GM06990 (cell line): Measurements from ENCODE around the gene AKIRIN2.

Experiments
- DNase-seq: peaks from one replicate; pipeline ENCODE4 v3.0.0-alpha.2; 2011; ENCODE audit not compliant: insufficient read length; ENCODE audit errors: extremely low read depth
- H3K27me3 ChIP-seq: replicated peaks from 2 replicates; pipeline ENCODE4 v1.6.0; 2011; ENCODE audit warnings: low read length; ENCODE audit not compliant: control insufficient read depth, insufficient read depth
- H3K36me3 ChIP-seq: 2 replicates; pipeline ENCODE4 v1.5.1; 2011; ENCODE audit warnings: low read length; ENCODE audit not compliant: control insufficient read depth, insufficient read depth
- H3K4me3 ChIP-seq: replicated peaks from 2 replicates; pipeline ENCODE4 v1.5.1; 2011; ENCODE audit warnings: low read depth, mild to moderate bottlenecking, control low read depth, low read length
- TF ChIP-seq, protein P1 (sequence below): IDR thresholded peaks from 2 replicates; pipeline ENCODE4 v1.5.1; 2011; ENCODE audit warnings: low read length, control low read depth, mild to moderate bottlenecking, inconsistent platforms; ENCODE audit not compliant: insufficient read depth, poor library complexity, severe bottlenecking

The AKIRIN2 gene

DNA sequence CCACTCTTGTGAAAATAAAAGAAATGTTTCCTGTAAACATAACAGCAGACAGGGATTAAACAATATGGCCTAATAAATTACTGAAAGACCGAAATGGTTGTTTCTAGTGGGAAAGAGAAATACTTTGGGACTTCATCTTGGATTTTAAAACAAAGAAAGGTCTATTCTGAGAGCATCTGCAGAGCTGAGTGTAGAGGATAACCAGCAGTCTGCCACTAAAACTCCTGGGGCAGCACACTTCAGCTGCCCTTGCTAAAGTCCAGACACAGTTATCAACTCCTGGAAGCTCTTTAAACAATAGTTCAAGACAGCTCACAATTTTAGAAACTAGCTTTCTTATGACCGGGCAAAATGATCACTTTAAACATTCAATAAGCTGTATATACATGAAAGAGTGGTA, 38.6 kb downstream of the AKIRIN2 start:
- DNase-seq, result no peak
- TF ChIP-seq, protein P1, sequence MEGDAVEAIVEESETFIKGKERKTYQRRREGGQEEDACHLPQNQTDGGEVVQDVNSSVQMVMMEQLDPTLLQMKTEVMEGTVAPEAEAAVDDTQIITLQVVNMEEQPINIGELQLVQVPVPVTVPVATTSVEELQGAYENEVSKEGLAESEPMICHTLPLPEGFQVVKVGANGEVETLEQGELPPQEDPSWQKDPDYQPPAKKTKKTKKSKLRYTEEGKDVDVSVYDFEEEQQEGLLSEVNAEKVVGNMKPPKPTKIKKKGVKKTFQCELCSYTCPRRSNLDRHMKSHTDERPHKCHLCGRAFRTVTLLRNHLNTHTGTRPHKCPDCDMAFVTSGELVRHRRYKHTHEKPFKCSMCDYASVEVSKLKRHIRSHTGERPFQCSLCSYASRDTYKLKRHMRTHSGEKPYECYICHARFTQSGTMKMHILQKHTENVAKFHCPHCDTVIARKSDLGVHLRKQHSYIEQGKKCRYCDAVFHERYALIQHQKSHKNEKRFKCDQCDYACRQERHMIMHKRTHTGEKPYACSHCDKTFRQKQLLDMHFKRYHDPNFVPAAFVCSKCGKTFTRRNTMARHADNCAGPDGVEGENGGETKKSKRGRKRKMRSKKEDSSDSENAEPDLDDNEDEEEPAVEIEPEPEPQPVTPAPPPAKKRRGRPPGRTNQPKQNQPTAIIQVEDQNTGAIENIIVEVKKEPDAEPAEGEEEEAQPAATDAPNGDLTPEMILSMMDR, result no peak
- Histone ChIP-seq H3K36me3 (no peaks in the 10 kb centered on the region; the same call in none of the 2 replicates), H3K4me3 (no peak overlapping the region), H3K27me3 (no peaks in the 10 kb centered on the region)

DNA sequence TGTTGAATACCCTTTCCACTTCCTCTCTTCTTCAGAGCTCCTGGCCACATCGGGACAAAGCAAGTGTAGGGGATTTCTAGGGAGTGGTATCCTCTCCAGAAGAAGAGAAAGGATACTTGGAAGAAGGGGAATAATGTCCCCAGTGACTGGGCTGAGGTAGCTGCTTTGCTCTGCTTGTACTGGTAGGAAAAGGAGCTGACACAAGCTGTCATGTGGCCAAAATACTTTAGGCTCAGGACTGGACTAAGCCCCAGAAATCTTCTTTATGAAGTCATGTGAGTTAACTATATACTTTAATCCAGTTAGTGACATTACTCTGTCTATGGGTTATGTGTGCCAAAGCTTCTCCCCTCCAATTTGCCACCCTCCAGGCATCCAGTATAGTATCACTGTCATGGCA, 40.5 kb downstream of the AKIRIN2 start:
- no peak overlapping the region for H3K4me3 ChIP-seq
- no peak for DNase-seq
- no peaks in the 10 kb centered on the region; the same call in 1 of the 2 replicates for H3K36me3 ChIP-seq
- H3K27me3 ChIP-seq, result no peaks in the 10 kb centered on the region
- TF ChIP-seq, protein P1, result no peak

DNA sequence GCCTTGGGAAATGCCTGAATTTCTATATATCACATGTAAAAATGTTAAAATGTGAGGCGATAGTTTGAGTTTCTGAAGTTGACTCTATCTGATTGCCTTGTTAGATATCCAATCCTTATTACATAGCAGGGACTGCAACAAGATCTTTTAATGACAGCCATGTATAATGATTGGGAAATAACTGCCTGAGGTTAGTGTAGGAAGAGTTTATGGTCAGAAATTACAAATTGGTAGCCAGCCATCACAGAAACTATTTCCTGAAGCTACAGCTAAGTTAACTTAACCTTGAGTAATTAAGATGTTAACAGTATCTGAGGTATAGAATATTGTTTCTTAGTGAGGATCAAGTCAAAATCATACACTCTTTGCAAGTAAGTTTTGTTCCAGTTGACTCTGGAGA, 41.0 kb downstream of the AKIRIN2 start:
- TF ChIP-seq, protein P1, result no peak
- H3K36me3 ChIP-seq, result no peaks in the 10 kb centered on the region; the same call in 1 of the 2 replicates
- H3K4me3 ChIP-seq, result no peak overlapping the region
- no peaks in the 10 kb centered on the region for H3K27me3 ChIP-seq
- no peak for DNase-seq

DNA sequence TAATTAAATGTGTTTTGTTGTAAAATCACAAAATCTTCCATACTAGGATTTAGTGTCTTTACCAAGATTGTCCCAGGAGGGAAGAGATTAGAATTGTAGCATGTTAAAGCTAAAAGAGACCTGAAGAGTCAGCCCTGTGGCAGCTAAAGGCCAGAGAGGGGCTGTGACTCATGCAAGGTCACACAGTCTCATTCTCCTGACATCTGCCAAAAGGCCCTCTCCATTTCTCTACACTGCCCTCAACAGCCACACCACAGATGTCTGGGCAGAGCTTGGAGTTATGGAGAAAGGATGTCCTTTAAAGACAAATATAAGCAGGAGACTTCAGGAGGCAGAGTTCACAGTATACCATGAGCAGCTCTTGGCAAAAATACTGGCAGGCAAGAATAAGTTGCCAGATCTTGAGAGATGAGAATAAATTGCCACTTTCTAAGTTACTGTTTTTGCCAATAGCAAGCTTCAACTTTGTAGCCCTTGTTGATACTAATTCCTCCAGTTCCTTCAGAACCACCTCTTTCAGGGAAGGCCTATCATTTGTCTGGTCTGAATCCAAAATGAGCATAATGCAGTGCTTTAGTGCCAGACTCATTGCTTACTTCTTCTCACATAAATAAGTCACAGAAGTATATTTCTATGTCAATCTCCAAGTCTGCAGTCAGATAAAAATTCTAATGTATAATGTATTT, 41.7 kb downstream of the AKIRIN2 start:
- DNase-seq, result no peak
- no peaks in the 10 kb centered on the region; the same call in 1 of the 2 replicates for H3K36me3 ChIP-seq
- no peaks in the 10 kb centered on the region for H3K27me3 ChIP-seq
- TF ChIP-seq, protein P1, result no peak
- H3K4me3 ChIP-seq, result no peak overlapping the region

DNA sequence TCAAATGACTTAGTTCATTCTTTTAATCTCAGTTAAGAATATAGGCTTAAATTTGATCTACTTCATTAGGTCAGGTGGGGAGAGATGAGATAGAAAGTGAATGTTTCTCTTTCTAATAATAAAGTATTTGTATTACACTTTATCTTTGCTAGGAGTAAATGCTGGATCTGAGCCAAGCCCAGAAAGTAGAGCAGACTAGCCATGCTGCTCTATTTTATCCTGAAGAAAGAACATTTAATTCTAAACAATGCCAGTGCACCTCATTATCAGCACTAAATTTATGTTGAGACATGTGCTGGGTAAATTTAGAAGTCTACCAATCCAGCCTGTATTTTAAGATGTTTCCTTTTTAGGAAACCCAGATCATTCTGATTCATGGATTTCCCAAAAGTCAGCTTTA, 43.5 kb downstream of the AKIRIN2 start:
- TF ChIP-seq, protein P1, result no peak

More for the DNA sequence above, 43.5 kb downstream of the AKIRIN2 start:
- Histone ChIP-seq H3K4me3 (no peak overlapping the region), H3K27me3 (no peaks in the 10 kb centered on the region), H3K36me3 (no peaks in the 10 kb centered on the region; the same call in 1 of the 2 replicates)
- DNase-seq, result no peak
